Endodermal cell (in vitro differentiated cells): Measurements from ENCODE around the gene IL22RA1. TPM values are rescaled to one million over a fixed set of nuclear protein-coding genes. Genes with fewer than 3 reads are reported as not detected.

ENCODE experiments used
- DNase-seq: peaks from one replicate; pipeline ENCODE4 v3.0.0-alpha.2; 2017
- H3K27ac ChIP-seq: 2 replicates; pipeline ENCODE4 v1.5.1; 2013; ENCODE audit warnings: mild to moderate bottlenecking, low read depth, low read length, moderate library complexity
- H3K27me3 ChIP-seq: 2 replicates; pipeline ENCODE4 v1.6.1; 2013; ENCODE audit warnings: mild to moderate bottlenecking, low read length, moderate library complexity; ENCODE audit not compliant: insufficient read depth, control insufficient read depth, poor library complexity, severe bottlenecking
- H3K36me3 ChIP-seq: 2 replicates; pipeline ENCODE4 v1.7.0; 2013; ENCODE audit warnings: mild to moderate bottlenecking, low read length, moderate library complexity; ENCODE audit not compliant: control insufficient read depth, insufficient read depth
- H3K4me1 ChIP-seq: one replicate; pipeline ENCODE4 v1.7.0; 2013; ENCODE audit warnings: low read length; ENCODE audit not compliant: control insufficient read depth, insufficient read depth
- H3K4me3 ChIP-seq: 2 replicates; pipeline ENCODE4 v1.5.1; 2013; ENCODE audit warnings: mild to moderate bottlenecking, low read length, moderate library complexity
- H3K9ac ChIP-seq: 2 replicates; pipeline ENCODE4 v1.6.1; 2013; ENCODE audit warnings: mild to moderate bottlenecking, low read length, moderate library complexity; ENCODE audit not compliant: poor library complexity, severe bottlenecking; ENCODE audit errors: extremely low read depth
- H3K9me3 ChIP-seq: 2 replicates; pipeline ENCODE4 v1.6.1; 2013; ENCODE audit warnings: mild to moderate bottlenecking, low read length, moderate library complexity; ENCODE audit not compliant: control insufficient read depth
- H3K27ac Mint-ChIP-seq: 2 replicates; pipeline ENCODE4 v1.8.0; 2020; ENCODE audit warnings: mixed read lengths
- H3K27me3 Mint-ChIP-seq: 2 replicates; pipeline ENCODE4 v1.8.0; 2021; ENCODE audit warnings: mild to moderate bottlenecking, mixed read lengths; ENCODE audit not compliant: insufficient read depth
- H3K36me3 Mint-ChIP-seq: 2 replicates; pipeline ENCODE4 v1.8.0; 2020; ENCODE audit warnings: low read depth, mixed read lengths
- H3K4me1 Mint-ChIP-seq: 2 replicates; pipeline ENCODE4 v1.8.0; 2020; ENCODE audit warnings: mixed read lengths
- H3K4me3 Mint-ChIP-seq: 2 replicates; pipeline ENCODE4 v1.8.0; 2020; ENCODE audit warnings: mild to moderate bottlenecking, moderate library complexity, mixed read lengths
- H3K9me3 Mint-ChIP-seq: 2 replicates; pipeline ENCODE4 v1.8.0; 2020; ENCODE audit warnings: mild to moderate bottlenecking, mixed read lengths
- CTCF ChIP-seq: fragments of 200-600 bp; sonication (generic); conservative IDR thresholded peaks from 2 replicates; pipeline ENCODE4 v1.5.0; 2021; ENCODE audit warnings: antibody characterized with exemption, mild to moderate bottlenecking
- WGBS, 2 experiments: methylation state at CpG; one replicate each; pipeline versions ENCODE4 v1.1.5 to v1.1.7; 2013; ENCODE audit warnings: missing lambda C conversion rate in 2 of 2, mixed read lengths in 1 of 2; ENCODE audit not compliant: insufficient coverage in 1 of 2, insufficient read length in 1 of 2; 5-methylcytosine and 5-hydroxymethylcytosine counted together
- total RNA-seq, 2 donors: library from RNA; stranded (reverse); fragmentation: NEBNext Ultra II Directional in 1 of 2; extraction: Animal tissue kit (Norgen Biotek cat#: 25700) in 1 of 2; gene quantifications; 2 replicates in 1 of 2; 3 replicates in 1 of 2; pipeline ENCODE4 v1.2.1, GENCODE V29; 2021

The IL22RA1 gene
- total RNA-seq, 2 donors from 2014 or later = not detected

DNA sequence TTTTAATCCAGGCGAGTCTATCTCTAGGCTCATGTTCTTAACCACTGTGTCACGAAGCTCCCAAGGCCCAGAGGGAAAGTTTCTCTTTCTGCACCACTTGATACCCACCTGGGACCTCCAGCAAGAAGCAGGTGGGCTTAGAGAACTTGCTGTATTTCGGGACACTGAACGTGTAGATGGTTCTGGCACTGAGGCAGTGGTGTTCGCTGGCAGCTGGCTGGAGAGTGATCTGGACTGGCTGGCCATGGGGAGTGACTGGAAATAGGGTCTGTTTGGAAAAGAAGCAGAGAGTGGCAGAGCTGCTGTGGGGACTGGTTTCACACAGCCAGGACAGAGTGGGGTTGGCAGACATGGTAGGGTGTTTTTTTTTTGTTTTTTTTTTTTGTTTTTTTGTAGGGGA, 16.4 kb upstream of the IL22RA1 start:
- no peak overlapping the region for H3K27ac ChIP-seq
- peak; percentile 20 for DNase-seq
- Mint-ChIP-seq H3K36me3 (peaks cover 61% of the 10 kb centered on the region), H3K4me1 (peaks cover 10% of the 10 kb centered on the region), H3K9me3 (no peaks in the 10 kb centered on the region), H3K27me3 (no peaks in the 10 kb centered on the region), H3K4me3 (no peak overlapping the region), H3K27ac (no peak overlapping the region)
- no peak for TF ChIP-seq CTCF
- H3K4me1 ChIP-seq = no peaks in the 10 kb centered on the region
- H3K27me3 ChIP-seq = no peaks in the 10 kb centered on the region
- peaks cover 25% of the 10 kb centered on the region for H3K36me3 ChIP-seq
- H3K4me3 ChIP-seq = no peak overlapping the region
- WGBS, 2 experiments = 94 to 96% methylated on average over 3 to 5 of the region's 5 CpGs
- no peaks in the 10 kb centered on the region for H3K9me3 ChIP-seq
- no peak overlapping the region for H3K9ac ChIP-seq

- Mint-ChIP-seq H3K9me3 (no peaks in the 10 kb centered on the region), H3K4me3 (no peak overlapping the region), H3K27ac (no peak overlapping the region), H3K36me3 (peaks cover 52% of the 10 kb centered on the region), H3K4me1 (peaks cover 14% of the 10 kb centered on the region), H3K27me3 (no peaks in the 10 kb centered on the region)
- Histone ChIP-seq H3K4me1 (no peaks in the 10 kb centered on the region), H3K4me3 (no peak overlapping the region), H3K9me3 (no peaks in the 10 kb centered on the region), H3K36me3 (peaks cover 16% of the 10 kb centered on the region), H3K27me3 (no peaks in the 10 kb centered on the region), H3K27ac (no peak overlapping the region), H3K9ac (no peak overlapping the region)
- peak; percentile 58 for TF ChIP-seq CTCF
- peak; percentile 69 for DNase-seq
- WGBS, 2 experiments = 89 to 91% methylated on average over 5 to 6 of the region's 6 CpGs
These were observed 15.1 kb upstream of the IL22RA1 start for GRCh38 chr1:24157918-24158481.

GRCh38 chr1:24156542-24157260, 13.8 kb upstream of the IL22RA1 start:
- Histone ChIP-seq H3K9me3 (no peaks in the 10 kb centered on the region), H3K4me3 (no peak overlapping the region), H3K4me1 (no peaks in the 10 kb centered on the region), H3K36me3 (peaks cover 16% of the 10 kb centered on the region), H3K27me3 (no peaks in the 10 kb centered on the region), H3K9ac (no peak overlapping the region), H3K27ac (no peak overlapping the region)
- no peak overlapping the region for H3K4me3 Mint-ChIP-seq
- no peaks in the 10 kb centered on the region for H3K9me3 Mint-ChIP-seq
- WGBS, 2 experiments = 95% methylated on average over 10 to 18 of the region's 18 CpGs
- TF ChIP-seq CTCF = no peak
- H3K27me3 Mint-ChIP-seq = no peaks in the 10 kb centered on the region
- H3K4me1 Mint-ChIP-seq = peaks cover 26% of the 10 kb centered on the region
- no peak overlapping the region for H3K27ac Mint-ChIP-seq
- peaks cover 41% of the 10 kb centered on the region for H3K36me3 Mint-ChIP-seq
- DNase-seq = no peak
